Heart left ventricle (tissue), 16 donors: Measurements from ENCODE around the gene TMEM131L. TPM values are rescaled to one million over a fixed set of nuclear protein-coding genes. Genes with fewer than 3 reads are reported as not detected.
A peak's percentile ranks its signal among the peaks of the same experiment; 100 is the strongest.
"Not testable (repeated sequence)": the region's sequence is repeated elsewhere in the genome, so short reads cannot be mapped to it uniquely, and the experiment has no call there.

Source experiments
- ATAC-seq, 4 donors: fragments of 200-7000 bp; cut with Tn5 transposase; one replicate each; pipeline ENCODE4 v1.9.1; 2020 to 2022; ENCODE audit warnings: moderate library complexity in 4 of 4, mild to moderate bottlenecking in 3 of 4, moderate number of reproducible peaks in 1 of 4
- DNase-seq, 5 donors: peaks; one replicate each; pipeline ENCODE4 v3.0.0-alpha.2; 2020
- H3K27ac ChIP-seq, 12 donors: fragments of 200-600 bp; sonication (generic) in 4 of 12; one replicate each; pipeline versions ENCODE4 v1.5.0 to v1.8.0; 2016 to 2022; ENCODE audit warnings: mild to moderate bottlenecking in 2 of 12
- H3K27me3 ChIP-seq, 9 donors: fragments of 200-600 bp; sonication (generic) in 2 of 9; one replicate each; pipeline versions ENCODE4 v1.5.1 to v1.8.0; 2016 to 2022; ENCODE audit warnings: mild to moderate bottlenecking in 3 of 9
- H3K36me3 ChIP-seq, 9 donors: fragments of 200-600 bp; sonication (generic) in 2 of 9; one replicate each; pipeline versions ENCODE4 v1.5.0 to v1.8.0; 2018 to 2022; ENCODE audit warnings: mild to moderate bottlenecking in 2 of 9
- H3K4me1 ChIP-seq, 12 donors: fragments of 200-600 bp; sonication (generic) in 4 of 12; one replicate each; pipeline versions ENCODE4 v1.5.0 to v1.8.0; 2016 to 2022; ENCODE audit warnings: mild to moderate bottlenecking in 3 of 12
- H3K4me3 ChIP-seq, 12 donors: fragments of 200-600 bp; sonication (generic) in 4 of 12; one replicate each; pipeline versions ENCODE4 v1.5.0 to v1.8.0; 2017 to 2022; ENCODE audit warnings: mild to moderate bottlenecking in 9 of 12, moderate library complexity in 4 of 12
- H3K9me3 ChIP-seq, 12 donors: fragments of 200-600 bp; sonication (generic) in 4 of 12; one replicate each; pipeline versions ENCODE4 v1.5.0 to v1.8.0; 2016 to 2022; ENCODE audit warnings: mild to moderate bottlenecking in 1 of 12
- CTCF ChIP-seq, 12 donors: fragments of 200-600 bp; sonication (generic) in 4 of 12; IDR thresholded peaks; one replicate each; pipeline versions ENCODE4 v1.5.0 to v1.8.0; 2018 to 2022; ENCODE audit warnings: antibody characterized with exemption in 12 of 12, mild to moderate bottlenecking in 5 of 12
- POLR2A ChIP-seq, 2 donors: fragments of 450-650 bp; IDR thresholded peaks; one replicate each; pipeline ENCODE4 v1.6.1; 2017; ENCODE audit warnings: antibody characterized with exemption in 2 of 2, mild to moderate bottlenecking in 2 of 2, moderate library complexity in 2 of 2
- WGBS, 4 donors: extraction: QIAGEN DNeasy Blood & Tissue Kit in 2 of 4; methylation state at CpG; one replicate each; pipeline versions ENCODE4 v1.1.5 to v1.1.7; 2013 to 2018; 5-methylcytosine and 5-hydroxymethylcytosine counted together
- intact Hi-C, 10 donors: fragments of 100-400 bp; cut with DNase I; formaldehyde crosslinking; loops; one replicate each; pipeline versions ENCODE4 v1.11.1 to v1.14.2; 2022
- polyA plus RNA-seq, 2 donors: library from polyadenylated mRNA; stranded (reverse); fragments of 200-250 nt; gene quantifications; one replicate each; pipeline ENCODE4 v1.2.3, GENCODE V29; 2013
- total RNA-seq, 9 donors: library from RNA; depleted of rRNA in 2 of 9; stranded (reverse); fragments of >200 nt in 2 of 9; fragmentation: NEBNext Ultra II Directional in 3 of 9; extraction: Animal tissue kit (Norgen Biotek cat#: 25700) in 3 of 9; gene quantifications; one replicate each; pipeline versions ENCODE4 v1.1.0 to v1.2.4, GENCODE V29; 2016 to 2023
- donor health status: ischemic (EF 13 %, LVEDD 7.1; RV severe dilation, severe dysfunction).
- donor health status: healthy with polysubstance abuse.
- donor health status: DM: no; HTN: yes; CAD: no.
- donor health status: DM: no; HTN: no; CAD: no.
- donor health status: ischemic (EF 25% LVEDD 6.9; RV normal size, moderate dysfunction).
- donor health status: ischemic (EF 25% LVEDD 5.7; RV mildly dilated, moderate dysfunction).
- donor health status: healthy.
- donor health status: DM: yes; HTN: yes; CAD: no.
- donor health status: ischemic (EF 35%, LVEDD 5.7; RV mildly dilated, moderate dysfunction).
- donor health status: nonischemic (EF 11% LVEDD 7.7; RV severe dilation, severe dysfunction).
- donor health status: DM: yes; HTN: yes; CAD: no.
- donor health status: PGD.
- donor health status: ischemic (EF 29% LVEDD 5.4; RV normal size, mild dysfunction).
- donor health status: nonischemic (EF 23%, LVEDD 6.1; RV moderate dilation, normal function).

Gene TMEM131L
- total and polyA plus RNA-seq, 11 donors: 3.8 to 22.2 (median 19.6) TPM

GRCh38 chr4:153467897-153468262, 1.7 kb downstream of the TMEM131L start:
- Histone ChIP-seq H3K27ac (peak overlapping the region in 7 of 12 donors; percentile 21 to 93 (median 87)), H3K9me3 (no peaks in the 10 kb centered on the region)

DNA sequence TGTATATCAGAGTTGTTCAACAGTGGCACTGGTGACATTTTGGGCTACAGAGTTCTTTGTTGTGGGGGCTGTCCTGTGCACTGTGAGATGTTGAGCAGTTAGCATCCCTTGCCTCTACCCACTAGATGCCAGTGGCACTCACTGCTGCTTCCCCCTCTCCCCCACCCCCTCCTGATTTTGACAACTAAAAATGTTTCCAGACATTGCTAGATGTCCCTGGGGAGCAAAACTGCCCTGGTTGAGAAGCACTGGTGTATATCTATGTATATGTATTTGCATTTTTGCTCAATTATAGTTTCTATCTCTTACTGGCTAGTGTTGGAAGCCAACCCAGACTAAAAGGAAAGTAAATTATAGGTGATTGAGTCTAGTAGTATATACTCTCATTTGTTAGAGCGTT, 2.4 kb downstream of the TMEM131L start:
- H3K9me3 ChIP-seq: no peaks in the 10 kb centered on the region
- H3K27ac ChIP-seq: peak overlapping the region in 3 of 12 donors; percentile 17 to 93 (median 87)
- intact Hi-C loops: loop anchor here in 9 of 10 donors (5.0 to 10.0 kb wide), 10 partner anchors 64 to 324 kb away; partner anchors contain the start of gene MND1 (in 4 of the 9)
- ATAC-seq (peak in 1 of 4 donors; percentile 25), DNase-seq (no peak)
- peaks cover 0 to 79% (median 34%) of the 10 kb centered on the region in 12 donors for H3K4me1 ChIP-seq
- TF ChIP-seq CTCF (IDR thresholded peaks at IDR 0.05) (no peak), POLR2A (IDR thresholded peaks at IDR 0.05) (no peak)
- H3K36me3 ChIP-seq: peaks cover 0 to 7% (median 0%) of the 10 kb centered on the region in 9 donors
- WGBS, 4 donors: 59 to 87% (median 70%) methylated on average over 1 of the region's 1 CpG
- H3K4me3 ChIP-seq: peak overlapping the region in 9 of 12 donors; percentile 3 to 99 (median 86)
- H3K27me3 ChIP-seq: no peaks in the 10 kb centered on the region

More at GRCh38 chr4:153467897-153468262, 1.7 kb downstream of the TMEM131L start:
- peaks cover 0 to 7% (median 0%) of the 10 kb centered on the region in 9 donors for H3K36me3 ChIP-seq
- WGBS, 4 donors: 7 to 11% (median 8%) methylated on average over 4 of the region's 4 CpGs
- H3K4me3 ChIP-seq: peak overlapping the region in 11 of 12 donors; percentile 68 to 99 (median 86)
- H3K27me3 ChIP-seq: no peaks in the 10 kb centered on the region
- ATAC-seq: no peak
- no peak for DNase-seq
- TF ChIP-seq CTCF (IDR thresholded peaks at IDR 0.05): no peak
- no peak for TF ChIP-seq POLR2A (IDR thresholded peaks at IDR 0.05)
- intact Hi-C loops: loop anchor here (2.0 to 10.0 kb wide), 13 partner anchors 19 to 323 kb away; partner anchors contain the start of gene MND1 (in 4 of the 10)
- peaks cover 0 to 75% (median 34%) of the 10 kb centered on the region in 12 donors for H3K4me1 ChIP-seq

DNA sequence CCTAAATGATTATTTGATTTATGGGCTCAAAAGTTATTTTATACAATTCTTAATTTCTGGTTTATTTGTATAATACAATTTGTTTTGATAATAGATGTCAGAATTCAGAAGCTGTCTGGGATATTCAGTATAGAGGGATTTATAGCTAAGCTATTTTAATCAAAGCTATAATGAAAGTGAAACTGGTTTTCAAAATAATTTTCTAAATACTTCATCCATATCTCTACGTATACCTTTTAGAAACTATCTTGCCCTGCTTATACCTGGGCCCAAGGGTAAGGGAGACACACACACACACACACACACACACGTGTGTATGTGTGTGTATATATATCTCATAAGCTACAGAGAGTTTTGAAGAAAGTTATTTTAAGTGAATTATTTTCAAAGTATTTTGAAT, 2.9 kb downstream of the TMEM131L start:
- Histone ChIP-seq H3K36me3 (peaks cover 0 to 10% (median 2%) of the 10 kb centered on the region in 9 donors), H3K4me3 (peak overlapping the region in 8 of 12 donors; percentile 3 to 99 (median 86)), H3K4me1 (peaks cover 0 to 79% (median 32%) of the 10 kb centered on the region in 12 donors), H3K27ac (peak overlapping the region in 3 of 12 donors; percentile 17 to 93 (median 87)), H3K9me3 (no peaks in the 10 kb centered on the region), H3K27me3 (no peaks in the 10 kb centered on the region)
- WGBS, 4 donors: 27 to 56% (median 41%) methylated on average over 2 of the region's 2 CpGs
- ATAC-seq (no peak), DNase-seq (no peak)
- intact Hi-C loops: loop anchor here in 9 of 10 donors (5.0 to 10.0 kb wide), 10 partner anchors 63 to 324 kb away; partner anchors contain the start of gene MND1 (in 4 of the 9)
- TF ChIP-seq CTCF (IDR thresholded peaks at IDR 0.05): no peak
- no peak for TF ChIP-seq POLR2A (IDR thresholded peaks at IDR 0.05)

- H3K9me3 ChIP-seq, DNase-seq, intact Hi-C loops, ATAC-seq, H3K27me3 ChIP-seq: not testable (repeated sequence)
- peak overlapping the region in 1 of 12 donors; percentile 13 for H3K4me3 ChIP-seq
- H3K4me1 ChIP-seq: peaks cover 0 to 63% (median 32%) of the 10 kb centered on the region in 12 donors
- 90 to 94% (median 91%) methylated on average over 9 of the region's 9 CpGs for WGBS, 4 donors
- H3K27ac ChIP-seq: peak overlapping the region in 1 of 12 donors; percentile 93
- peaks cover 0 to 30% (median 23%) of the 10 kb centered on the region in 9 donors for H3K36me3 ChIP-seq
Observed at GRCh38 chr4:153471071-153471697, 5.0 kb downstream of the TMEM131L start.
